GM21529 (cell line): ENCODE data around the gene GULP1.
A peak's percentile ranks its signal among the peaks of the same experiment; 100 is the strongest.

Experiments used
- ATAC-seq: cut with Tn5 transposase; IDR thresholded peaks from one replicate; pipeline ENCODE4 v1.9.1; 2021; ENCODE audit not compliant: unreplicated experiment

The GULP1 gene

DNA sequence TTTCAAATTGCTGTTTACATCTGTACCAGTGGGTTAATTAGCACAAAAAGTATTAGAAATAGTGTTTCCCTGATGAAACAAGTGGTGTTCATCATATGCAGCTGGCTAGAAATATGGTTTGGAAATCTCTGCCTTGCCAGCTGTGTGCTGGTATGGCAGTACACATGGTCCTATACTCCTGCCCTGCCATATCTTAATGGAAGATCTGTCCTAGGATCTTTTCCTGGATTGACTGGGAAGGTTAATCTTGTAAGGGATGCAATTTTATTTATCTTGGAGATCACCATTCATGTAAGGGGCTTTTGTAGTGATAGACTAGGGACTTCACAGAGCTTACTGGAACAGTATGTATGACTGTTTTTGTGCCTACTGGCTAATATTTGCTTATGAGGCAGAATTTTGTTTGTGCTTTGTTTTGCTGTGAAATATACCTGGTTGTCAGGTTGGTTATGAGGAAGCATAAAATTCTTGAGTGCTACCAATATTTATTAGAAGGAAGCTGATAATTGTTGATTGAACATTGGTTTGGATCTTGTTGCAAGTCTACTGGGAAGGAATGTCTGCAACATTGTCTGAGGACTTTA, 73.5 kb downstream of the GULP1 start:
- ATAC-seq = no peak

- ATAC-seq = no peak
Measured at GRCh38 chr2:188367164-188367563, 75.5 kb downstream of the GULP1 start.

DNA sequence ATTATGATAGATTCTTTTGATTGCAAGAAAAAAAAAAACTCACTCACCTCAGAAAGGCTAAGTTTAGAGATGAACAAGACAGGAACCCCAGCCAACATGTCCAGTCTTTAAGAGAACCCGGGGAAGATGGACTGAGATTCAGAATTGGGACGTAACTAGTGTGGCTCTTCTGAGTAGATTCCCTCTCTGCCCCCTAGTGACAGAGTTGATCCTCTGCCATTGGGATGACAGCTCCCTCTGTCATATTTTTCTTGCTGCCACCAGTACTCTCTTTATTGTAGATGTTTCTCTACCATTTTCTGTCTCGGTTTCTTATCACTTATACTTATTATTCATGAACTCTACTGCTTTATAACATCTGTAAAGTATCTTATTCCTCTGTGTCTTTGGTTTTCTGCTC, 77.7 kb downstream of the GULP1 start:
- ATAC-seq = peak; percentile 83

DNA sequence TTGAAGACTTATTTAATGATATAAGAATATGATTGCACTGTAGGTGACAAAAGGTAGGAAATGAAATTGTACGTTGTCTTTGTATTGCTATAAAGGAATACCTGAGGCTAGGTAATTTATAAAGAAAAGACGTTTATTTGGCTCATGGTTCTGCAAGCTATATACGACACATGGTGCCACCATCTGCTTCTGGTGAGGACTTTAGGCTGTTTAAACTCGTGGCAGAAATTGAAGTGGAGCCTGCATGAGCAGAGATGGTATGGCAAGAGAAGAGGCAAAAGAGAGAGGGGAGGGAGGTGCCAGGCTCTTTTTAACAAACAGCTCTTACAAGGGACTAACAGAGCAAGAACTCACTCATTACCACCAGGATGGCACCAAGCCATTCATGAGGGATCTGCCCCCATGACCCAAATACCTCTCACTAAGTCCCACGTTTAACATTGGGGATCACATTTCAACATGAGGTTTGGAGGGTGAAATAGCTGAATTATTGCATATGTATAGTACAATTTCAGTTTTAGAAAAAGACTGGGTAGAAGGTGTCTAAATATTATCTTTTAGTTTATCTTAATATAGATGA, 86.8 kb downstream of the GULP1 start:
- no peak for ATAC-seq

- no peak for ATAC-seq
Measured at GRCh38 chr2:188379748-188380147, 88.1 kb downstream of the GULP1 start.

DNA sequence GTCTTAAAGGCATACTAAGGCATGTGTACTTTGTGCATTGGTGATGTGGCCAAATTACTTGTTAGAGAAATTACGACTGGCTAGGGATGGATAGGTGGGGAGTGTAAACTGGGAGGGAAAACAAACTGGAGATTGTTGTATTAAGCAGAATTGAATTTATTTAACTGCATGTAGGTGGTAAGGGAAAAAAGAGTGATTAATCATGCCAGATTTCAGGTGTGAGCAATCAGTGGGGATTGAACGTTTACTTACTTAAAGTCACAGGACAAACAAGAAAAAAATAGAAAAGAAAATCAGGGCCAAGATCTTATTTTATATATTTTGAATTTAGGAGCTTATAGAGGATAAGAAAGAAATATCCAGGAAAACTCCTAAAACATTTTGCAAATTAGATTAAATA, 88.6 kb downstream of the GULP1 start:
- ATAC-seq = no peak

GRCh38 chr2:188381614-188382013, 89.9 kb downstream of the GULP1 start:
- no peak for ATAC-seq

DNA sequence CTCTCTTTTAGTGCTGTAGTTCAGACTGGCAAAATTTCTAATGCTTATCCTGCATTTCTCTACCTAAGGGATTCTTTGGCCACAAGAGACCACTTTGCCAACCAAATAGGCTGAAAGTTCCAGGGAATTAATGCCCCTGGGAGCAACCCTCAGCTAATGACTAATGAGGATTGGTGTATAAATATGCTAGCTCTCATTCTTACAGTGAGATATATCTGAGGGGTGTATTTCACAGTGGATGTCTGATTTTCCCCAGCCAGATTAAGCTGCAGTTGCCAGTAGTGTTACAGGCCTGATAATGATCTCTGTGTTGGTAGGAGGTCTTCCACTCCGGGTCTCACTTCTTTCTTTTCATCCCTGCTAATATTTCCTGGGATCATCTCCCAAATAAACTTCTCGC, 90.4 kb downstream of the GULP1 start:
- ATAC-seq = no peak

GRCh38 chr2:188383158-188383557, 91.5 kb downstream of the GULP1 start:
- ATAC-seq = no peak

DNA sequence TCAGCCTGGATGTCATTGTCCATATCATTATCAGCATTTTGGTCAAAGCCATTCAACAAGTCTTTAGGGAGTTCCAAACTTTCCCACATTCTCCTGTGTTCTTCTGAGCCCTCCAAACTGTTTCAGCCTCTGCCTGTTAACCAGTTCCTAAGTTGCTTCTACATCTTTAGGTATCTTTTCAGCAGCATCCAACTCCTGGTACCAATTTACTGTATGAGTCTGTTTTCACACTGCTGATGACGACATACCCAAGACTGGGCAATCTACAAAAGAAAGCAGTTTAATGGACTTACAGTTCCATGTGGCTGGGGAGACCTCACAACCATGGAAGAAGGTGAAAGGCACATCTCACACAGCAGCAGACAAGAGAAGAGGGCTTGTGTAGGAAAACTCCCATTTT, 94.2 kb downstream of the GULP1 start:
- no peak for ATAC-seq

DNA sequence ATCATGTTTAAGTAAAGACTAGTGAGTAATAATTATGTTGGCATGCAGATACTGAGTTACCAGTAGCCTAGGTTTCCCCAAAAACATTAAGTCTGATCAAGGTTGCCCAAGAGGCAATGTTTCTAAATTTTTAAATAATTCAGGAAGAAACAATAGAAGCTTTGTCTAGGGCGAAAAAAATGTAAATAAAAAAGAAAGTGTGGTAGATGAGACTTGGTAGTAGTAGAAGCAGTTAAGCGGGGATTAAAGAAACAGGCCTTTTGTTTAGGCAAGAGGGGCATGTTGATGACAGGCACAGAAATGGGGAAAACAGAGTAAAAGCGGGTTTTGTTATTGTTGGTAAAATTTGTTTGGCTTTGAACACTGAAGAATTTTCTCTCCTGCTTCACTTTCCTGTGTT, 97.2 kb downstream of the GULP1 start:
- no peak for ATAC-seq

- ATAC-seq = no peak
Measured at GRCh38 chr2:188391354-188391753, 99.7 kb downstream of the GULP1 start.

DNA sequence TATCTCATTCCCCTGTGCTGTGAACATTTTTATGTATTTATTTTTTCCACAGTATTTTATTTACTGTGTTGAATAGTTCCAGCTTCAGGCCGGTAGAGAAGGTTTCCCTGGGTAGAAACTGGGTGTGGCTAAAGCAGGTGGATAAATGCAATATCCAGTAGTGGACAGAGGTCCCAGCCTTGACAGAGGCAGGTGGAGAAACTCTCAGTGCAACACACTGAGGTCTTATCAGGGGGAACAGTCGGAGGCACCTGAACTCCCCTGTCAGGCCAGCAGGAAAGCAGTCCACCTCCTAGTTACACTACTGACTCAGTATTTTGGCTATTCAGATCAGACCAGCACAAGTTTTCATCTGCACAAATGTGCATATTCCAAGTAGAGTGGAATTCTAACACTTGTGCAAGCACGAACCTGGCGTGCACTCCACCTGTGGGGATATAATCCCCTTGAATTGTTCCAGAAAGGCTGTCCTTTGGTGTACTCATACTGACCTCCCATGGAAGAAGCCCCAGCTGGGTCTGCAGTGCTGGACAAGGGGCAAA, 103.3 kb downstream of the GULP1 start:
- ATAC-seq = no peak

DNA sequence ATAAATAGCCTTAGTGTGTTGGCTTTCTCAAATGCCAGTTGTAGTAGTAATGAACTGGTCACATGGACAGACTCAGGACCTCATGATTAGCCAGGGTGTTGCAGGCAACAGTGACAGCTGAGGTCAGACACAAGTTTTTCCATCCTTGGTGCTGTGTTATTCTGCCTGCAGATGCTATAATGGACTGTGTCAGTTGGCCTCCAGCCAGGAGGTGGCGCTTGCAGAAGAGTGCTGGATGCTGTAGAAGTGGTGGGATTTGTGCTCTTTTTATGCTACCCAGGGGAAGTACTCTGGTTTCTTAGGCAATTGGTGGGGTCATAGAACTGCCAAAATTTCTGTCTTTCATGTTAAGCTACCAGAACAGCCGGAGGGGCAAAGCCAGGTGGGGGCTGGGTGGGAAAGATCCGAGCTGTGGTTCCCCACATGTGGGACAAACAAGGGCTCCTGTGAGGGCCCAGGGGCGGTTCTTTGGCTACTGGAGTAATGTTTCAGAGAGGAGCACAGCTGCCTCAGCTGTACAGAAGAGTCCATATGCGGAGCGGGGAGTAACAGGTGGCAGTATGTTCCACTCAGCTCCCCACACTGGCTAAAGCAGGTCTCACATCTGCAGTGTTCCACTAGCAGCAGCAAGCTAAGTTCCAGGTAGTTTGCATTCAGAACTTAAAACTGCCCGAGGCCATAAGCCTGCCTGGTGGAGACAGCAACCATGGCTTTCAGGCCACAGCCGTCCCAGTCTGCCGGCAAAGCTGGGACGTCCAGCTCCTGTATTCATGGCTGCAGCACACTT, 104.4 kb downstream of the GULP1 start:
- ATAC-seq = no peak

DNA sequence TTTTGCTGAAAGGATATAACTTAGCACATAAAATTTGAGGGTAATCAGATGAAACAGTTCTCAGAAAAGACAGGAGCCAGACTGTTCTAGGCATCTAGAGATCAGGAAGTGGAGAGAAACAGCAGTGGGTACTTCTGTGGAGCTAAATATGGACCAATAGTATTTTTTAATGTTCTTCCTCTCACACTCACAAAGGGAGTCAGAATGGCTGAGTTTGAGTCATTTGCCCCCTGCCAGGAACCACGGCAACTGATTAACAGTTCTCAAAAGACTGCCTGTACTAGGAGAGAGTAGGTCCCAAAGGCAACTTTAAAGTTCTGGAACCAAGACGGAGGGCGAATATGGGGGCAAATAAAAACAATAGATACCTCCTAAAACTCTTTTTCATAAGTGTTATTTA, 107.5 kb downstream of the GULP1 start:
- no peak for ATAC-seq

GRCh38 chr2:188403676-188404075, 112.0 kb downstream of the GULP1 start:
- no peak for ATAC-seq

GRCh38 chr2:188404341-188405004, 112.8 kb downstream of the GULP1 start:
- no peak for ATAC-seq

- no peak for ATAC-seq
Measured at GRCh38 chr2:188406414-188406813, 114.7 kb downstream of the GULP1 start.

DNA sequence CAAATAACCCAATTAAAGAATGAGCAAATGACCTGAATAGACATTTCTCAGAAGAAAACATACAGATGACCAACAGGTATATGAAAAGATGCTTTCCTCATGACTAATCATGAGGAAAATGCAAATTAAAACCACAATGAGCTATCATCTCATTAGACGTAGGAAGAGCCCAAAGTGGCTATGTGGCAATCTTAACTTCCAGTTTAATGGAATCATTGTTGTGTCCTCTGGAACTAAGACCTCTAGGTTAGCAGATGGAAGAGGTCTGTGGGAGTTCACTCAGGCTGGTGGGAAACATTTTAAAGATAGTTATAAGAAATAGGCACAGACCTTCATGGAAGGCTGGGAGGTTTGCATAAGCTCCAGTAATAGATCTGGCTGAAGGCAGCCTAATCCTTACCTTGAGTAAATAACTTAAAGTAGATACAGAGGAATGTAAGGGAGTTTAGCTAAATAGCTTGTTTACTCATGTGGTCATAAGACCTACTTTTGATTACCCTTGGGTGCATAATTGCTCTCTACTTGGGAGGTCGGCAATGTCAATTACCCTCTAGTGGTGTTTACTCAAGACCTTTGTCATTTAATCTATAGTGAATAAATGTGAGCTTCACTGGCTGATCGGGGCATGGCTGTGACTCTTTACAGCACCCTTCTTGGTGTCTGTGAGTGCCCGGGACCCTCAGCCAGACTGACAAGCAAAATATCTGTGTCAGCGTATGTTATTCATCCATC, 119.0 kb downstream of the GULP1 start:
- no peak for ATAC-seq

GRCh38 chr2:188412190-188412589, 120.5 kb downstream of the GULP1 start:
- ATAC-seq = no peak

DNA sequence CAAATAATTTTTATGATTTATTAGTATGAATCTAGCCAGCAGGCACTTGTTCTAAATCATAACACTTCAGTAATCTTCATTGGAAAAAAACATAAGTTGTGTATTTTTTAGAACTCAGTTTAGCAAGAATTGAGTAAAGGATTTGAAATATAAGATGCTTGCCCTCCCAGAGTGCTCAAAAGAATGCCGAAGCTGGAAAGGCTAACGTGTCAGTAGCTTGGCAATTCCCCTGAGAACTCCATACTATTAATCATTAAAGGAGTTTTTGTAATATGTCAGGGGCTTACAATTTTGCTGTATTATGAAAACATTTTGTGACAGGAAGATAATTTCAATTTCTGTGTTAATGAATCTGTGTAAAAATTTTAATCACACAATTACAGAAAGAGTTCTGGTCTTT, 122.7 kb downstream of the GULP1 start:
- no peak for ATAC-seq
